HepG2 (cell line): ENCODE measurements around the gene GATC. TPM values are rescaled to one million over a fixed set of nuclear protein-coding genes. Genes with fewer than 3 reads are reported as not detected.

Experiments used
- ATAC-seq: fragments of 200-7000 bp; cut with Tn5 transposase; 3 replicates; pipeline ENCODE4 v1.9.1; 2020; ENCODE audit warnings: mild to moderate bottlenecking, moderate library complexity
- BruUV-seq: library from RNA; stranded (reverse); fragments of 400-500 nt; replicated peaks from 2 replicates; lab custom pipeline; 2021; lab: Mats Ljungman, UMichigan
- CTCF ChIA-PET: fragments of 300-600 bp; formaldehyde crosslinking; extraction: SDS; loops from one replicate; lab custom pipeline; 2021; ENCODE audit warnings: low total read pairs, inconsistent platforms, low intra/inter-chr PET ratio; lab: Yijun Ruan, JAX
- POLR2A ChIA-PET: fragments of 350-600 bp; sonication (Branson Sonifier 250); formaldehyde crosslinking; loops from one replicate; lab custom pipeline; 2020; ENCODE audit warnings: antibody characterized with exemption, inconsistent platforms; lab: Yijun Ruan, JAX
- DNase-seq: peaks from one replicate; pipeline ENCODE4 v3.0.0-alpha.2; 2015; ENCODE audit warnings: low spot score
- FAIRE-seq: peaks from 3 replicates; lab custom pipeline; 2011; peaks lifted over from hg19 to GRCh38; lab: Jason Lieb, UNC
- H2AFZ ChIP-seq: one replicate; pipeline ENCODE4 v1.6.1; 2011; ENCODE audit warnings: low read length, inconsistent platforms
- H3K27ac ChIP-seq: fragments of 300-600 bp; 3 replicates; pipeline ENCODE4 v1.8.0; 2011; ENCODE audit warnings: mixed run types, mild to moderate bottlenecking, mixed read lengths, low read length, inconsistent platforms; ENCODE audit not compliant: insufficient read depth; ENCODE audit errors: extremely low read length
- H3K27me3 ChIP-seq, 2 experiments: fragments of 200-600 bp in 1 of 2; 2 replicates in 1 of 2; 3 replicates in 1 of 2; pipeline versions ENCODE4 v1.6.0 to v1.8.0; 2011; ENCODE audit warnings: low read length in 2 of 2, mild to moderate bottlenecking in 2 of 2, moderate library complexity in 2 of 2, inconsistent platforms in 1 of 2; ENCODE audit not compliant: insufficient read depth in 2 of 2, control insufficient read depth in 1 of 2
- H3K36me3 ChIP-seq, 2 experiments: fragments of 200-600 bp in 1 of 2; replicated peaks in 1 of 2; 2 replicates in 1 of 2; 3 replicates in 1 of 2; pipeline versions ENCODE4 v1.5.1 to v1.8.0; 2011; ENCODE audit warnings: low read length in 2 of 2, inconsistent platforms in 1 of 2; ENCODE audit not compliant: insufficient read depth in 2 of 2, control insufficient read depth in 1 of 2
- H3K4me1 ChIP-seq: 2 replicates; pipeline ENCODE4 v1.5.1; 2012; ENCODE audit warnings: low read length, inconsistent platforms; ENCODE audit not compliant: insufficient read depth
- H3K4me2 ChIP-seq: 2 replicates; pipeline ENCODE4 v1.6.0; 2011; ENCODE audit warnings: low read depth, low read length, inconsistent platforms
- H3K4me3 ChIP-seq, 3 experiments: fragments of 200-600 bp in 1 of 3; sonication (generic), shearing (Covaris generic) in 1 of 3; replicated peaks in 1 of 3; 2 replicates each; pipeline ENCODE4 v1.5.1; 2011 to 2016; ENCODE audit warnings: low read length in 3 of 3, inconsistent platforms in 2 of 3, low read depth in 2 of 3, mild to moderate bottlenecking in 2 of 3, control low read depth in 1 of 3, mixed read lengths in 1 of 3; ENCODE audit not compliant: insufficient read depth in 1 of 3
- H3K79me2 ChIP-seq: one replicate; pipeline ENCODE4 v1.6.1; 2011; ENCODE audit warnings: low read length, inconsistent platforms; ENCODE audit not compliant: insufficient read depth
- H3K9ac ChIP-seq: 2 replicates; pipeline ENCODE4 v1.6.0; 2011; ENCODE audit warnings: mild to moderate bottlenecking, low read depth, low read length, inconsistent platforms; ENCODE audit not compliant: insufficient read depth
- H3K9me3 ChIP-seq: 2 replicates; pipeline ENCODE4 v1.5.1; 2012; ENCODE audit warnings: mild to moderate bottlenecking, low read length
- H4K20me1 ChIP-seq: 2 replicates; pipeline ENCODE4 v1.6.0; 2011; ENCODE audit warnings: inconsistent platforms, mild to moderate bottlenecking, low read length, moderate library complexity; ENCODE audit not compliant: insufficient read depth
- FOXJ3 ChIP-seq: sonication (generic); formaldehyde crosslinking; IDR thresholded peaks from 2 replicates; pipeline ENCODE4 v1.4.0; 2020; ENCODE audit warnings: missing genetic modification reagents, mild to moderate bottlenecking, borderline replicate concordance
- HHEX ChIP-seq: IDR thresholded peaks from 2 replicates; pipeline ENCODE4 v1.6.1; 2016; ENCODE audit warnings: control low read depth
- KAT8 ChIP-seq: IDR thresholded peaks from 2 replicates; pipeline ENCODE4 v1.6.1; 2016; ENCODE audit warnings: missing genetic modification reagents, missing compliant biosample characterization
- MED13 ChIP-seq: sonication (generic); formaldehyde crosslinking; IDR thresholded peaks from 2 replicates; pipeline ENCODE4 v1.5.0; 2020; ENCODE audit warnings: missing genetic modification reagents
- ZBTB42 ChIP-seq: sonication (generic); formaldehyde crosslinking; IDR thresholded peaks from 2 replicates; pipeline ENCODE4 v1.5.0; 2020; ENCODE audit warnings: mild to moderate bottlenecking, missing genetic modification reagents
- ZNF33B ChIP-seq: sonication (generic); formaldehyde crosslinking; IDR thresholded peaks from 2 replicates; pipeline ENCODE4 v1.5.1; 2020; ENCODE audit warnings: mild to moderate bottlenecking, missing genetic modification reagents
- ZNF34 ChIP-seq: sonication (generic); formaldehyde crosslinking; IDR thresholded peaks from 2 replicates; pipeline ENCODE4 v1.4.0; 2020; ENCODE audit warnings: mild to moderate bottlenecking, missing genetic modification reagents, borderline replicate concordance
- WGBS: methylation state at CpG from one replicate; pipeline ENCODE4 v1.1.6; 2017; ENCODE audit warnings: low lambda C conversion rate; 5-methylcytosine and 5-hydroxymethylcytosine counted together
- in situ Hi-C: cut with HindIII; loops from 2 replicates; pipeline ENCODE4 v1.10.0; 2017; ENCODE audit warnings: low pct_unique_long_range_greater_than_20kb; ENCODE audit not compliant: extremely low pct_ligation_motif_present
- intact Hi-C: fragments of 100-400 bp; cut with micrococcal nuclease; formaldehyde crosslinking; loops from one replicate; pipeline ENCODE4 v1.10.0; 2022; ENCODE audit not compliant: unreplicated experiment
- polyA plus RNA-seq, 8 experiments: library from polyadenylated mRNA; depleted of rRNA in 3 of 8; stranded (reverse) in 7 of 8; unstranded in 1 of 8; fragments of >200 nt; fragmentation: Illumina TruSeq in 4 of 8; extraction: Trizol in 4 of 8; gene quantifications; 2 replicates each; pipeline versions ENCODE4 v1.2.1 to v1.2.3, GENCODE V29; 2011 to 2016; ENCODE audit warnings: low read depth in 4 of 8, missing spikeins in 1 of 8, mixed read lengths in 1 of 8; ENCODE audit not compliant: insufficient read depth in 1 of 8
- total RNA-seq, 5 experiments: library from RNA; depleted of rRNA; stranded (reverse); fragments of >200 nt; fragmentation: Illumina TruSeq; extraction: Trizol; gene quantifications; 2 replicates each; pipeline ENCODE4 v1.2.3, GENCODE V29; 2016; ENCODE audit warnings: low read depth in 1 of 5
- TF ChIP-seq, protein P1 (sequence below): sonication (generic); formaldehyde crosslinking; IDR thresholded peaks from 2 replicates; pipeline ENCODE4 v1.8.1; 2022; ENCODE audit warnings: mild to moderate bottlenecking, missing genetic modification reagents
- TF ChIP-seq, protein P2 (sequence below): sonication (generic); formaldehyde crosslinking; IDR thresholded peaks from 2 replicates; pipeline ENCODE4 v1.4.0; 2020; ENCODE audit warnings: missing genetic modification reagents, low read depth, mild to moderate bottlenecking, borderline replicate concordance
- TF ChIP-seq, protein P3 (sequence below): IDR thresholded peaks from 2 replicates; pipeline ENCODE4 v1.6.1; 2018; ENCODE audit warnings: missing genetic modification reagents
- TF ChIP-seq, protein P4 (sequence below): sonication (generic); formaldehyde crosslinking; IDR thresholded peaks from 2 replicates; pipeline ENCODE4 v1.4.0; 2020; ENCODE audit warnings: missing genetic modification reagents, borderline replicate concordance
- TF ChIP-seq, protein P5 (sequence below): sonication (generic); formaldehyde crosslinking; IDR thresholded peaks from 2 replicates; pipeline ENCODE4 v1.8.0; 2022; ENCODE audit warnings: mild to moderate bottlenecking, missing genetic modification reagents; ENCODE audit not compliant: insufficient replicate concordance
- TF ChIP-seq, protein P6 (sequence below): sonication (generic); formaldehyde crosslinking; IDR thresholded peaks from 2 replicates; pipeline ENCODE4 v1.5.0; 2020; ENCODE audit warnings: mild to moderate bottlenecking, missing genetic modification reagents

The GATC gene
- total and polyA plus RNA-seq, 2 of the 13 experiments (the other 11 are each of a cell fraction or from before 2014, with no cell fraction given) = 17.7 to 29.7 TPM

DNA sequence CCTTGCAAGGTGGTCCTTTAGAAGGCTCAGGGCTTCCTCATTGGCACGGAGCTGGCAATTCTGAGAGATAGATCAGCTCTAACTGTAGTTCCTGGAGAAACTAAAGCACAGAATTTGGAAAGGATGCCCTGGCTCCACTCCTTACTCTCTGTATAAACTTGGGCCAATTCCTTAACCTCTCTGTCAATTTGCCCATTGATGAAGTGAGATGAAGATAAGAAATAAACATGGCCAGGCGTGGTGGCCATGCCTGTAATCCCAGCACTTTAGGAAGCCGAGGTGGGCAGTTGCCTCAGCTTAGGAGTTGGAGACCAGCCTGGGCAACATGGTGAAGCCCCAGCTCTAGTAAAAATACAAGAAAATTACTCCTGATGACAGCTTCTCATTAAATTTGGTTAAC, 42.4 kb upstream of the GATC start:
- no peak overlapping the region for H2AFZ ChIP-seq
- 30% methylated on average over 3 of the region's 3 CpGs for WGBS
- H3K27ac ChIP-seq = no peak overlapping the region
- H3K36me3 ChIP-seq = no peaks in the 10 kb centered on the region
- no TSS peak for BruUV-seq
- POLR2A ChIA-PET = no interaction called here
- H3K9ac ChIP-seq = no peak overlapping the region
- DNase-seq (no peak), FAIRE-seq (no peak), ATAC-seq (no peak)
- H4K20me1 ChIP-seq = no peaks in the 10 kb centered on the region
- in situ Hi-C loops = no loop called here
- H3K4me3 ChIP-seq = no peak overlapping the region
- intact Hi-C loops = no loop called here
- CTCF ChIA-PET = no interaction called here
- H3K4me1 ChIP-seq = peaks cover 12% of the 10 kb centered on the region
- H3K27me3 ChIP-seq = peaks cover 0 to 5% of the 10 kb centered on the region in 2 experiments; a peak in 2 of 5 replicates
- H3K79me2 ChIP-seq = no peaks in the 10 kb centered on the region
- no peaks in the 10 kb centered on the region for H3K9me3 ChIP-seq
- H3K4me2 ChIP-seq = no peak overlapping the region
- TF ChIP-seq FOXJ3 (no peak), ZNF34 (CRISPR knock-in tag) (no peak), ZBTB42 (CRISPR knock-in tag) (no peak), KAT8 (CRISPR knock-in tag) (no peak), HHEX (CRISPR knock-in tag) (no peak), MED13 (CRISPR knock-in tag) (no peak), ZNF33B (CRISPR knock-in tag) (no peak)
- TF ChIP-seq, protein P1, sequence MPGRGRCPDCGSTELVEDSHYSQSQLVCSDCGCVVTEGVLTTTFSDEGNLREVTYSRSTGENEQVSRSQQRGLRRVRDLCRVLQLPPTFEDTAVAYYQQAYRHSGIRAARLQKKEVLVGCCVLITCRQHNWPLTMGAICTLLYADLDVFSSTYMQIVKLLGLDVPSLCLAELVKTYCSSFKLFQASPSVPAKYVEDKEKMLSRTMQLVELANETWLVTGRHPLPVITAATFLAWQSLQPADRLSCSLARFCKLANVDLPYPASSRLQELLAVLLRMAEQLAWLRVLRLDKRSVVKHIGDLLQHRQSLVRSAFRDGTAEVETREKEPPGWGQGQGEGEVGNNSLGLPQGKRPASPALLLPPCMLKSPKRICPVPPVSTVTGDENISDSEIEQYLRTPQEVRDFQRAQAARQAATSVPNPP (CRISPR knock-in tag) = no peak
- TF ChIP-seq, protein P2, sequence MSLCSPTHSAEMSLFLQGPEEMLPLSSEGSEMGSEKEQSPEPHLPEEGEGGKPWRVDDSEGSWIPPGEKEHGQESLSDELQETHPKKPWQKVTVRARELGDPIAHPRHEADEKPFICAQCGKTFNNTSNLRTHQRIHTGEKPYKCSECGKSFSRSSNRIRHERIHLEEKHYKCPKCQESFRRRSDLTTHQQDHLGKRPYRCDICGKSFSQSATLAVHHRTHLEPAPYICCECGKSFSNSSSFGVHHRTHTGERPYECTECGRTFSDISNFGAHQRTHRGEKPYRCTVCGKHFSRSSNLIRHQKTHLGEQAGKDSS (CRISPR knock-in tag) = no peak
- TF ChIP-seq, protein P3, sequence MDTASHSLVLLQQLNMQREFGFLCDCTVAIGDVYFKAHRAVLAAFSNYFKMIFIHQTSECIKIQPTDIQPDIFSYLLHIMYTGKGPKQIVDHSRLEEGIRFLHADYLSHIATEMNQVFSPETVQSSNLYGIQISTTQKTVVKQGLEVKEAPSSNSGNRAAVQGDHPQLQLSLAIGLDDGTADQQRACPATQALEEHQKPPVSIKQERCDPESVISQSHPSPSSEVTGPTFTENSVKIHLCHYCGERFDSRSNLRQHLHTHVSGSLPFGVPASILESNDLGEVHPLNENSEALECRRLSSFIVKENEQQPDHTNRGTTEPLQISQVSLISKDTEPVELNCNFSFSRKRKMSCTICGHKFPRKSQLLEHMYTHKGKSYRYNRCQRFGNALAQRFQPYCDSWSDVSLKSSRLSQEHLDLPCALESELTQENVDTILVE (CRISPR knock-in tag) = no peak
- TF ChIP-seq, protein P4, sequence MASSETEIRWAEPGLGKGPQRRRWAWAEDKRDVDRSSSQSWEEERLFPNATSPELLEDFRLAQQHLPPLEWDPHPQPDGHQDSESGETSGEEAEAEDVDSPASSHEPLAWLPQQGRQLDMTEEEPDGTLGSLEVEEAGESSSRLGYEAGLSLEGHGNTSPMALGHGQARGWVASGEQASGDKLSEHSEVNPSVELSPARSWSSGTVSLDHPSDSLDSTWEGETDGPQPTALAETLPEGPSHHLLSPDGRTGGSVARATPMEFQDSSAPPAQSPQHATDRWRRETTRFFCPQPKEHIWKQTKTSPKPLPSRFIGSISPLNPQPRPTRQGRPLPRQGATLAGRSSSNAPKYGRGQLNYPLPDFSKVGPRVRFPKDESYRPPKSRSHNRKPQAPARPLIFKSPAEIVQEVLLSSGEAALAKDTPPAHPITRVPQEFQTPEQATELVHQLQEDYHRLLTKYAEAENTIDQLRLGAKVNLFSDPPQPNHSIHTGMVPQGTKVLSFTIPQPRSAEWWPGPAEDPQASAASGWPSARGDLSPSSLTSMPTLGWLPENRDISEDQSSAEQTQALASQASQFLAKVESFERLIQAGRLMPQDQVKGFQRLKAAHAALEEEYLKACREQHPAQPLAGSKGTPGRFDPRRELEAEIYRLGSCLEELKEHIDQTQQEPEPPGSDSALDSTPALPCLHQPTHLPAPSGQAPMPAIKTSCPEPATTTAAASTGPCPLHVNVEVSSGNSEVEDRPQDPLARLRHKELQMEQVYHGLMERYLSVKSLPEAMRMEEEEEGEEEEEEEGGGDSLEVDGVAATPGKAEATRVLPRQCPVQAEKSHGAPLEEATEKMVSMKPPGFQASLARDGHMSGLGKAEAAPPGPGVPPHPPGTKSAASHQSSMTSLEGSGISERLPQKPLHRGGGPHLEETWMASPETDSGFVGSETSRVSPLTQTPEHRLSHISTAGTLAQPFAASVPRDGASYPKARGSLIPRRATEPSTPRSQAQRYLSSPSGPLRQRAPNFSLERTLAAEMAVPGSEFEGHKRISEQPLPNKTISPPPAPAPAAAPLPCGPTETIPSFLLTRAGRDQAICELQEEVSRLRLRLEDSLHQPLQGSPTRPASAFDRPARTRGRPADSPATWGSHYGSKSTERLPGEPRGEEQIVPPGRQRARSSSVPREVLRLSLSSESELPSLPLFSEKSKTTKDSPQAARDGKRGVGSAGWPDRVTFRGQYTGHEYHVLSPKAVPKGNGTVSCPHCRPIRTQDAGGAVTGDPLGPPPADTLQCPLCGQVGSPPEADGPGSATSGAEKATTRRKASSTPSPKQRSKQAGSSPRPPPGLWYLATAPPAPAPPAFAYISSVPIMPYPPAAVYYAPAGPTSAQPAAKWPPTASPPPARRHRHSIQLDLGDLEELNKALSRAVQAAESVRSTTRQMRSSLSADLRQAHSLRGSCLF (CRISPR knock-in tag) = no peak
- TF ChIP-seq, protein P5, sequence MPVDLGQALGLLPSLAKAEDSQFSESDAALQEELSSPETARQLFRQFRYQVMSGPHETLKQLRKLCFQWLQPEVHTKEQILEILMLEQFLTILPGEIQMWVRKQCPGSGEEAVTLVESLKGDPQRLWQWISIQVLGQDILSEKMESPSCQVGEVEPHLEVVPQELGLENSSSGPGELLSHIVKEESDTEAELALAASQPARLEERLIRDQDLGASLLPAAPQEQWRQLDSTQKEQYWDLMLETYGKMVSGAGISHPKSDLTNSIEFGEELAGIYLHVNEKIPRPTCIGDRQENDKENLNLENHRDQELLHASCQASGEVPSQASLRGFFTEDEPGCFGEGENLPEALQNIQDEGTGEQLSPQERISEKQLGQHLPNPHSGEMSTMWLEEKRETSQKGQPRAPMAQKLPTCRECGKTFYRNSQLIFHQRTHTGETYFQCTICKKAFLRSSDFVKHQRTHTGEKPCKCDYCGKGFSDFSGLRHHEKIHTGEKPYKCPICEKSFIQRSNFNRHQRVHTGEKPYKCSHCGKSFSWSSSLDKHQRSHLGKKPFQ = no peak
- TF ChIP-seq, protein P6, sequence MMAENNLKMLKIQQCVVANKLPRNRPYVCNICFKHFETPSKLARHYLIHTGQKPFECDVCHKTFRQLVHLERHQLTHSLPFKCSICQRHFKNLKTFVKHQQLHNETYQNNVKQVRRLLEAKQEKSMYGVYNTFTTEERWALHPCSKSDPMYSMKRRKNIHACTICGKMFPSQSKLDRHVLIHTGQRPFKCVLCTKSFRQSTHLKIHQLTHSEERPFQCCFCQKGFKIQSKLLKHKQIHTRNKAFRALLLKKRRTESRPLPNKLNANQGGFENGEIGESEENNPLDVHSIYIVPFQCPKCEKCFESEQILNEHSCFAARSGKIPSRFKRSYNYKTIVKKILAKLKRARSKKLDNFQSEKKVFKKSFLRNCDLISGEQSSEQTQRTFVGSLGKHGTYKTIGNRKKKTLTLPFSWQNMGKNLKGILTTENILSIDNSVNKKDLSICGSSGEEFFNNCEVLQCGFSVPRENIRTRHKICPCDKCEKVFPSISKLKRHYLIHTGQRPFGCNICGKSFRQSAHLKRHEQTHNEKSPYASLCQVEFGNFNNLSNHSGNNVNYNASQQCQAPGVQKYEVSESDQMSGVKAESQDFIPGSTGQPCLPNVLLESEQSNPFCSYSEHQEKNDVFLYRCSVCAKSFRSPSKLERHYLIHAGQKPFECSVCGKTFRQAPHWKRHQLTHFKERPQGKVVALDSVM (CRISPR knock-in tag) = no peak
